Mesothelial cell of epicardium (in vitro differentiated cells): Measurements from ENCODE around the gene HOXD9. TPM values are rescaled to one million over a fixed set of nuclear protein-coding genes. Genes with fewer than 3 reads are reported as not detected.

Experiments
- DNase-seq, 2 experiments: peaks; one replicate each; pipeline ENCODE4 v3.0.0; 2021; ENCODE audit warnings: low spot score in 2 of 2; ENCODE audit not compliant: unreplicated experiment in 2 of 2
- H3K27ac Mint-ChIP-seq: 2 replicates; pipeline ENCODE4 v1.8.0; 2021; ENCODE audit warnings: mixed read lengths
- H3K27me3 Mint-ChIP-seq: 2 replicates; pipeline ENCODE4 v1.8.0; 2021; ENCODE audit warnings: low read depth, mixed read lengths
- H3K36me3 Mint-ChIP-seq: 2 replicates; pipeline ENCODE4 v1.8.0; 2021; ENCODE audit warnings: mixed read lengths
- H3K4me1 Mint-ChIP-seq: 2 replicates; pipeline ENCODE4 v1.8.0; 2021; ENCODE audit warnings: mixed read lengths
- H3K4me3 Mint-ChIP-seq: 2 replicates; pipeline ENCODE4 v1.8.0; 2021; ENCODE audit warnings: mild to moderate bottlenecking, moderate library complexity, mixed read lengths
- H3K9me3 Mint-ChIP-seq: 2 replicates; pipeline ENCODE4 v1.8.0; 2021; ENCODE audit warnings: mixed read lengths
- CTCF ChIP-seq: fragments of 200-600 bp; sonication (generic); IDR thresholded peaks from one replicate; pipeline ENCODE4 v1.5.0; 2021; ENCODE audit warnings: antibody characterized with exemption; ENCODE audit not compliant: unreplicated experiment
- total RNA-seq: library from RNA; stranded (reverse); gene quantifications from 3 replicates; pipeline ENCODE4 v1.2.1, GENCODE V29; 2021

The HOXD9 gene
- total RNA-seq, 1 donor from 2014 or later: 1.1 TPM

GRCh38 chr2:176120364-176121189 is 1.9 kb upstream of the HOXD9 start:
- TF ChIP-seq CTCF: no peak
- peaks cover 97% of the 10 kb centered on the region for H3K27me3 Mint-ChIP-seq
- H3K4me1 Mint-ChIP-seq: peaks cover 9% of the 10 kb centered on the region
- peaks cover 3% of the 10 kb centered on the region for H3K36me3 Mint-ChIP-seq
- DNase-seq: no peak
- no peak overlapping the region for H3K27ac Mint-ChIP-seq
- no peak overlapping the region for H3K4me3 Mint-ChIP-seq
- peaks cover 4% of the 10 kb centered on the region for H3K9me3 Mint-ChIP-seq

- TF ChIP-seq CTCF: no peak
- H3K9me3 Mint-ChIP-seq: peaks cover 4% of the 10 kb centered on the region
- DNase-seq: no peak
- H3K27me3 Mint-ChIP-seq: peaks cover 97% of the 10 kb centered on the region
- H3K36me3 Mint-ChIP-seq: peaks cover 3% of the 10 kb centered on the region
- no peak overlapping the region for H3K27ac Mint-ChIP-seq
- H3K4me1 Mint-ChIP-seq: peaks cover 8% of the 10 kb centered on the region
- no peak overlapping the region for H3K4me3 Mint-ChIP-seq
Measured at GRCh38 chr2:176121190-176122051, 1.1 kb upstream of the HOXD9 start.

- H3K27me3 Mint-ChIP-seq: peaks cover 97% of the 10 kb centered on the region
- no peaks in the 10 kb centered on the region for H3K9me3 Mint-ChIP-seq
- no peak for DNase-seq
- peak overlapping the region; percentile 65 for H3K4me3 Mint-ChIP-seq
- TF ChIP-seq CTCF: no peak
- H3K27ac Mint-ChIP-seq: no peak overlapping the region
- H3K4me1 Mint-ChIP-seq: peaks cover 8% of the 10 kb centered on the region
- no peaks in the 10 kb centered on the region for H3K36me3 Mint-ChIP-seq
Measured at GRCh38 chr2:176122052-176122682, 352 bp upstream of the HOXD9 start.

- Mint-ChIP-seq H3K9me3 (no peaks in the 10 kb centered on the region), H3K27me3 (peaks cover 98% of the 10 kb centered on the region), H3K27ac (no peak overlapping the region), H3K4me1 (peaks cover 13% of the 10 kb centered on the region), H3K36me3 (no peaks in the 10 kb centered on the region), H3K4me3 (peak overlapping the region; percentile 58)
- no peak for TF ChIP-seq CTCF
- DNase-seq: no peak
Measured at GRCh38 chr2:176123411-176124109, 1.0 kb downstream of the HOXD9 start.
